Measurements from ENCODE around the gene USP24.

USP24 gene

DNA sequence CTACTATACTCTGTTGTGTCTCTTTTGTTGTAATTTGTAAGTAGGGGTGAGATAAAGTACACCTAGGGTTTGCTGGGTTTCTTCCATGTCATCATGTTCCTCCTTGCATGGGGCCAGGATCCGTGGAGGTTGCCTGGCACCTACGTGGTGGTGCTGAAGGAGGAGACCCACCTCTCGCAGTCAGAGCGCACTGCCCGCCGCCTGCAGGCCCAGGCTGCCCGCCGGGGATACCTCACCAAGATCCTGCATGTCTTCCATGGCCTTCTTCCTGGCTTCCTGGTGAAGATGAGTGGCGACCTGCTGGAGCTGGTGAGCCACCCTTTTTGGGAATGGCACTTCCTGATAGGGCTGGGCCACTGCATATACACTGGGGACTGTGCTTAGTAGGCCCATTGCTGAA is 171.4 kb downstream of the USP24 start:
- H3K36me3 ChIP-seq (ENCODE audit: control insufficient read depth, insufficient read depth, low read length): no peaks in the 10 kb centered on the region
- no peak overlapping the region for H3K27ac ChIP-seq (ENCODE audit: insufficient read depth, low read length, poor library complexity, severe bottlenecking)
- H3K9me3 ChIP-seq (ENCODE audit: control insufficient read depth, low read length): no peaks in the 10 kb centered on the region
- no peaks in the 10 kb centered on the region for H3K27me3 ChIP-seq (replicated peaks; ENCODE audit: control insufficient read depth, insufficient read depth, low read length, poor library complexity, severe bottlenecking)
- H3K4me1 ChIP-seq (ENCODE audit: control insufficient read depth, insufficient read depth, low read length, poor library complexity, severe bottlenecking): no peaks in the 10 kb centered on the region
- H3K4me3 ChIP-seq (ENCODE audit: insufficient read depth, low read depth, low read length, poor library complexity, severe bottlenecking): no peak overlapping the region
- DNase-seq: no peak

DNA sequence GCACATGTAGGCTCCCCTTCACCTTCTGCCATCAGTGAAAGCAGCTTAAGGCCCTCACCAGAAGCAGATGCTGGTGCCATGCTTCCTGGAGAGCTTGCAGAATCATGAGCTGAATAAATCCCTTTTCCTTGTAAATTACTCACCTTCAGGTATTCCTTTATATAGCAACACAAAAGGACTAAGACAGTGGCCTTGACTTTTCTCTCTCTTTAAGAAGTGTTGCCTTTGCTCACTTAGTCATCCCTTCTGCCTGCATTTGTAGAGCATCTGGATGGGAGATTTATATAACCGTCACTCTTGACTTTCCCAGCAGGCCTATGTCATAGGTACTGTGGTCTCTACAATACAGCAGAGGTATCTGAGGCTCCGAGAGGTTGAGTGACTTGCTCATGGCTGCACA is 172.2 kb downstream of the USP24 start:
- Histone ChIP-seq H3K27me3 (replicated peaks; ENCODE audit: control insufficient read depth, insufficient read depth, low read length, poor library complexity, severe bottlenecking) (no peaks in the 10 kb centered on the region), H3K4me1 (ENCODE audit: control insufficient read depth, insufficient read depth, low read length, poor library complexity, severe bottlenecking) (no peaks in the 10 kb centered on the region), H3K27ac (ENCODE audit: insufficient read depth, low read length, poor library complexity, severe bottlenecking) (no peak overlapping the region), H3K4me3 (ENCODE audit: insufficient read depth, low read depth, low read length, poor library complexity, severe bottlenecking) (no peak overlapping the region), H3K36me3 (ENCODE audit: control insufficient read depth, insufficient read depth, low read length) (no peaks in the 10 kb centered on the region), H3K9me3 (ENCODE audit: control insufficient read depth, low read length) (no peaks in the 10 kb centered on the region)
- no peak for DNase-seq

DNA sequence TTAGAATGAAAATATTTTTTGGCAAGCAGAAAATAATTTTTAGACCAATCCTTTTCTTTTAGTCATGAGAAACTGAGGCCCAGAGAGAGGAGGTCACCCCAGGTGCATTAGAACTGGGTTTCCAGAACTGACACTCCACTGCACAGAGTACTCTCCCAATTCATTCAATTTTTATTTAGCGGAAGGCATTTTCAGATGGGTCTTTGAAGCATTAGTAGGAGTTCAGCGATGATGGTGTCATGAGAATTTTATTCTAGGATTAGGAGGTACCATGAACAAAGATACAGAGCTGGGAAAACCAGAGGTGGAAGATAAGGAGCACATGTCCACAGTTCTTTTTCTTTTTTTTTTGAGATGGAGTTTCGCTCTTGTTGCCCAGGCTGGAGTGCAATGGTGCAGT is 173.6 kb downstream of the USP24 start:
- peaks cover 4% of the 10 kb centered on the region for H3K27me3 ChIP-seq (replicated peaks; ENCODE audit: control insufficient read depth, insufficient read depth, low read length, poor library complexity, severe bottlenecking)
- H3K4me3 ChIP-seq (ENCODE audit: insufficient read depth, low read depth, low read length, poor library complexity, severe bottlenecking): no peak overlapping the region
- no peaks in the 10 kb centered on the region for H3K36me3 ChIP-seq (ENCODE audit: control insufficient read depth, insufficient read depth, low read length)

DNA sequence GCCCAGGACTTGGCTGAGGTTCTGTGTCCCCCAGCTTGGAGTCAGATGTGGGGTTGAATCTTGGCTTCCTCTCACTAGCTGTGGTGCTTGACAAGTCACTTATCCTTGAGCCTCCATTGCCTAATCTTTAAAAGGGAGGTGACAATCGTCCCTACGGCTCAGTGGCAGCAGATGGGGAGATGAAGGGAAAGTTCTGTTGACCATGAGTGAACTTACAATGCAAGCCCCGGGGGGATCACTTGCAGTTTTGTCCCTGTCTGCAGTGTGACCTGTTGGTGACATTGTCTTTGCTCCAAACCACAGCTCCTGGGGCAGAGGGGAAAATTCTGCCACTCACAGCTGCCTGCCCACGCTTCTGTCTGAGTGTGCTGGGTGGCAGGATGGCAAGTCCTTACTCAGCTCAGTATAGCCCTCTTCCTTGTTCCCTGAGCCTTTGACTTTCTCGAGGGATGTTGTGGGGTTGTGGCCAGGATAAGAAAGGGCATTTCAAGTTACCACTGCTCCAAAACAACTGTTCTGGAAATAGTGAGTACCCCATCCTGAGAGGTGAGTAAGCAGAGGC is 174.2 kb downstream of the USP24 start:
- H3K9me3 ChIP-seq (ENCODE audit: control insufficient read depth, low read length): no peaks in the 10 kb centered on the region
- peaks cover 4% of the 10 kb centered on the region for H3K27me3 ChIP-seq (replicated peaks; ENCODE audit: control insufficient read depth, insufficient read depth, low read length, poor library complexity, severe bottlenecking)
- no peak overlapping the region for H3K4me3 ChIP-seq (ENCODE audit: insufficient read depth, low read depth, low read length, poor library complexity, severe bottlenecking)
- H3K4me1 ChIP-seq (ENCODE audit: control insufficient read depth, insufficient read depth, low read length, poor library complexity, severe bottlenecking): no peaks in the 10 kb centered on the region
- no peak overlapping the region for H3K27ac ChIP-seq (ENCODE audit: insufficient read depth, low read length, poor library complexity, severe bottlenecking)
- no peaks in the 10 kb centered on the region for H3K36me3 ChIP-seq (ENCODE audit: control insufficient read depth, insufficient read depth, low read length)
- DNase-seq: no peak

More for the DNA sequence above, 173.6 kb downstream of the USP24 start:
- Histone ChIP-seq H3K9me3 (ENCODE audit: control insufficient read depth, low read length) (no peaks in the 10 kb centered on the region), H3K27ac (ENCODE audit: insufficient read depth, low read length, poor library complexity, severe bottlenecking) (no peak overlapping the region), H3K4me1 (ENCODE audit: control insufficient read depth, insufficient read depth, low read length, poor library complexity, severe bottlenecking) (no peaks in the 10 kb centered on the region)
- no peak for DNase-seq

DNA sequence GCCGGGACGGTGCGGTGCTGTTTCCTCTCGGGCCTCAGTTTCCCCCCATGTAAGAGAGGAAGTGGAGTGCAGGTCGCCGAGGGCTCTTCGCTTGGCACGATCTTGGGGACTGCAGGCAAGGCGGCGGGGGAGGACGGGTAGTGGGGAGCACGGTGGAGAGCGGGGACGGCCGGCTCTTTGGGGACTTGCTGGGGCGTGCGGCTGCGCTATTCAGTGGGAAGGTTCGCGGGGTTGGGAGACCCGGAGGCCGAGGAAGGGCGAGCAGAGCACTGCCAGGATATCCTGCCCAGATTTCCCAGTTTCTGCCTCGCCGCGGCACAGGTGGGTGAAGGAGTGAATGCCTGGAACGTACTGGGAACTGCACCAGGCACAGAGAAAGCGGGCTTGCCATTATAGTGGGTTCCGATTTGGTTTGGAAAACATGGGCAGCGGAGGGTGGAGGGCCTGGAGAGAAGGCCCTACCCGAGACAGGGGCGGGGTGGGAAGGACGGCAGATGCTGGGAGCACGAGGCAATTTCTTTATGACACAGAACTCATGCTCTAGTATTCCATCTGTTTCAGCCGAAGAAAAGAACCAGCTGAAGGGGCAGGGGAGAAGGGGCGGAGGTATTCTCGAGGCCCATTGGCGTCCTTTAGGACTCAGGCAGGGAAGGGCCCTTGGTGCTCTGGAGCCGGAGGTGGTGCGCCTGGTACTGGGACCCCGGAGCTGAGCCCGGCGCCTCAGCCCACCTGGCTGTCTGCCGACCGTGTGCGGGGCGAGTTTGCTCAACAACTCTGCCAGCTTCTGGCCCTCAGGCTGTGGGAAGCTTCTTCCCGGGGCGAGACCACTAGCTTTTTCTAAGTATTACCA is 174.9 kb downstream of the USP24 start:
- Histone ChIP-seq H3K4me1 (ENCODE audit: control insufficient read depth, insufficient read depth, low read length, poor library complexity, severe bottlenecking) (no peaks in the 10 kb centered on the region), H3K4me3 (ENCODE audit: insufficient read depth, low read depth, low read length, poor library complexity, severe bottlenecking) (no peak overlapping the region), H3K36me3 (ENCODE audit: control insufficient read depth, insufficient read depth, low read length) (no peaks in the 10 kb centered on the region), H3K27me3 (replicated peaks; ENCODE audit: control insufficient read depth, insufficient read depth, low read length, poor library complexity, severe bottlenecking) (peaks cover 4% of the 10 kb centered on the region), H3K9me3 (ENCODE audit: control insufficient read depth, low read length) (no peaks in the 10 kb centered on the region), H3K27ac (ENCODE audit: insufficient read depth, low read length, poor library complexity, severe bottlenecking) (no peak overlapping the region)
- no peak for DNase-seq

DNA sequence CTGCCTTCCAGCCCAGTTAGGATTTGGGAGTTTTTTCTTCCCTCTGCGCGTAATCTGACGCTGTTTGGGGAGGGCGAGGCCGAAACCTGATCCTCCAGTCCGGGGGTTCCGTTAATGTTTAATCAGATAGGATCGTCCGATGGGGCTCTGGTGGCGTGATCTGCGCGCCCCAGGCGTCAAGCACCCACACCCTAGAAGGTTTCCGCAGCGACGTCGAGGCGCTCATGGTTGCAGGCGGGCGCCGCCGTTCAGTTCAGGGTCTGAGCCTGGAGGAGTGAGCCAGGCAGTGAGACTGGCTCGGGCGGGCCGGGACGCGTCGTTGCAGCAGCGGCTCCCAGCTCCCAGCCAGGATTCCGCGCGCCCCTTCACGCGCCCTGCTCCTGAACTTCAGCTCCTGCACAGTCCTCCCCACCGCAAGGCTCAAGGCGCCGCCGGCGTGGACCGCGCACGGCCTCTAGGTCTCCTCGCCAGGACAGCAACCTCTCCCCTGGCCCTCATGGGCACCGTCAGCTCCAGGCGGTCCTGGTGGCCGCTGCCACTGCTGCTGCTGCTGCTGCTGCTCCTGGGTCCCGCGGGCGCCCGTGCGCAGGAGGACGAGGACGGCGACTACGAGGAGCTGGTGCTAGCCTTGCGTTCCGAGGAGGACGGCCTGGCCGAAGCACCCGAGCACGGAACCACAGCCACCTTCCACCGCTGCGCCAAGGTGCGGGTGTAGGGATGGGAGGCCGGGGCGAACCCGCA is 175.7 kb downstream of the USP24 start, which contains the start of gene PCSK9:
Gene PCSK9, plus strand, starts transcription at position 207 of the 741 bp plus-strand sequence. Its CDS starts 290 bp downstream, at position 497.
- Histone ChIP-seq H3K4me1 (ENCODE audit: control insufficient read depth, insufficient read depth, low read length, poor library complexity, severe bottlenecking) (no peaks in the 10 kb centered on the region), H3K27ac (ENCODE audit: insufficient read depth, low read length, poor library complexity, severe bottlenecking) (no peak within 1 kb of the TSS), H3K27me3 (replicated peaks; ENCODE audit: control insufficient read depth, insufficient read depth, low read length, poor library complexity, severe bottlenecking) (peaks cover 4% of the 10 kb centered on the region), H3K4me3 (ENCODE audit: insufficient read depth, low read depth, low read length, poor library complexity, severe bottlenecking) (no peak within 1 kb of the TSS), H3K36me3 (ENCODE audit: control insufficient read depth, insufficient read depth, low read length) (no peaks in the 10 kb centered on the region), H3K9me3 (ENCODE audit: control insufficient read depth, low read length) (no peaks in the 10 kb centered on the region)
- DNase-seq: no peak

DNA sequence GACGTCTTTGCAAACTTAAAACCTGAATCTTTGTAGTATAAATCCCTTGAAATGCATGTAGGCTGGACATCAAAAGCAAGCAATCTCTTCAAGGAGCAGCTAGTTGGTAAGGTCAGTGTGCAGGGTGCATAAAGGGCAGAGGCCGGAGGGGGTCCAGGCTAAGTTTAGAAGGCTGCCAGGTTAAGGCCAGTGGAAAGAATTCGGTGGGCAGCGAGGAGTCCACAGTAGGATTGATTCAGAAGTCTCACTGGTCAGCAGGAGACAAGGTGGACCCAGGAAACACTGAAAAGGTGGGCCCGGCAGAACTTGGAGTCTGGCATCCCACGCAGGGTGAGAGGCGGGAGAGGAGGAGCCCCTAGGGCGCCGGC is 176.2 kb downstream of the USP24 start:
- Histone ChIP-seq H3K4me3 (ENCODE audit: insufficient read depth, low read depth, low read length, poor library complexity, severe bottlenecking) (no peak overlapping the region), H3K4me1 (ENCODE audit: control insufficient read depth, insufficient read depth, low read length, poor library complexity, severe bottlenecking) (no peaks in the 10 kb centered on the region), H3K36me3 (ENCODE audit: control insufficient read depth, insufficient read depth, low read length) (no peaks in the 10 kb centered on the region), H3K27me3 (replicated peaks; ENCODE audit: control insufficient read depth, insufficient read depth, low read length, poor library complexity, severe bottlenecking) (peaks cover 4% of the 10 kb centered on the region), H3K27ac (ENCODE audit: insufficient read depth, low read length, poor library complexity, severe bottlenecking) (no peak overlapping the region), H3K9me3 (ENCODE audit: control insufficient read depth, low read length) (no peaks in the 10 kb centered on the region)
- no peak for DNase-seq

DNA sequence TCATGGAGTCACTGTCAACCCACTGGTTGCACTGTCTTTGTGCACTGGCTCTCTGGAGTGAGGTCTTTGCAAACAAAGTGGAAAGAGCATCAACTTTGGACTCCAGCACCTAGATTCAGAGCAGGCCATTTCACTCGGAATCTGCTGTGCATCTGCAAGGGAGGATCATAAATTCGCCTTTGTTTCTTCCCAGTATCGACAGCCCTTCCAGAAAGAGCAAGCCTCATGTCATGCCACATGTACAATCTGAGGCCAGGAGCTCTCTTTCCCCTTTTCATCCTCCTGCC is 176.7 kb downstream of the USP24 start:
- H3K27me3 ChIP-seq (replicated peaks; ENCODE audit: control insufficient read depth, insufficient read depth, low read length, poor library complexity, severe bottlenecking): peaks cover 7% of the 10 kb centered on the region
- no peak for DNase-seq
- no peak overlapping the region for H3K4me3 ChIP-seq (ENCODE audit: insufficient read depth, low read depth, low read length, poor library complexity, severe bottlenecking)
- H3K4me1 ChIP-seq (ENCODE audit: control insufficient read depth, insufficient read depth, low read length, poor library complexity, severe bottlenecking): no peaks in the 10 kb centered on the region
- no peaks in the 10 kb centered on the region for H3K9me3 ChIP-seq (ENCODE audit: control insufficient read depth, low read length)
- no peak overlapping the region for H3K27ac ChIP-seq (ENCODE audit: insufficient read depth, low read length, poor library complexity, severe bottlenecking)
- H3K36me3 ChIP-seq (ENCODE audit: control insufficient read depth, insufficient read depth, low read length): no peaks in the 10 kb centered on the region

DNA sequence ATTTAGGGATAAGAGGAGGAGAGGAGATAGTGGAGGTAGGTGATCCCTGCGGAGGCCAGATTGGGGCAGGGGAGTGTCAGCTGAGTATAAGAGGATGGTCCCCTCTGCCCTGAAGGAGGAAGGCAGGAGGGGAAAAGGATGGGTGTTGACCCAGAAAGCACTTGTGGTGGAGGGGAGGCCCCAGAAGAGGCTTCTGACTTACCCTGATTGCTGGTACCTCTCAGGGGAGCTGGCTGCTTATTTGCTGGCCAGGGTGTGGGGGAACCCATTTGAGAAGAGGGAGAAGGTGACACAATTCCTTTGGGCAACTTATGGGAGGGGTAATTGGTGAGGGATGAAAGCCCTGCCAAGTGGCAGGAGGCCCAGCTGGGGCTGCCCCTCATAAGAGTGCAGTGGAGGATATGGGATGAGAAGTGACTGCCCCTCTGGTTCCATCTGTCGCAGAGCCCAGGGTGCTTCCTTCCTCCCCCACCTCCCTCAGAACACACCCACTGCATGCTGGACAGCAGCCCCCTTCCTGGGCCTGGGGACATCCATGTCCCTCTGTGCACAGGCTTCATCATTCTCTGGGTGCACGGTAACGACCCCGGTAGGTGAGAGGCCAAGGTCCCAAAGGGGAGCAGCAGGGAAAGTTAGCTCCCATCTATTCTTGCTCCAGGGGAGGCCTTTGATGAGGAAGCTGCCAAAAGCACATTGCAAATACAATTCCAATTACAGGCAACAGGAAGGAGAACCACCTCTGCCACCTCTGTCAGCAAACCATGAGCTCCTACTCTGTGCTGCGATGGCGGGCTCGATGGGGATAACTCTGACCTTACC is 177.2 kb downstream of the USP24 start:
- H3K27me3 ChIP-seq (replicated peaks; ENCODE audit: control insufficient read depth, insufficient read depth, low read length, poor library complexity, severe bottlenecking): peaks cover 11% of the 10 kb centered on the region
- H3K27ac ChIP-seq (ENCODE audit: insufficient read depth, low read length, poor library complexity, severe bottlenecking): no peak overlapping the region
- no peaks in the 10 kb centered on the region for H3K9me3 ChIP-seq (ENCODE audit: control insufficient read depth, low read length)
- H3K4me3 ChIP-seq (ENCODE audit: insufficient read depth, low read depth, low read length, poor library complexity, severe bottlenecking): no peak overlapping the region
- DNase-seq: no peak
- no peaks in the 10 kb centered on the region for H3K4me1 ChIP-seq (ENCODE audit: control insufficient read depth, insufficient read depth, low read length, poor library complexity, severe bottlenecking)
- no peaks in the 10 kb centered on the region for H3K36me3 ChIP-seq (ENCODE audit: control insufficient read depth, insufficient read depth, low read length)
